Stimulated activated CD4-positive, alpha-beta T cell treated with anti-CD3 and anti-CD28 coated beads, TNF-alpha, amount 100 ng/mL, for 1 hour (primary cell): ENCODE results near the gene WRNIP1.

Experiments used
- DNase-seq, 3 donors: peaks; one replicate each; pipeline ENCODE4 v3.0.0-alpha.2; 2020; ENCODE audit warnings: low read depth in 3 of 3, low spot score in 1 of 3

Gene WRNIP1

DNA sequence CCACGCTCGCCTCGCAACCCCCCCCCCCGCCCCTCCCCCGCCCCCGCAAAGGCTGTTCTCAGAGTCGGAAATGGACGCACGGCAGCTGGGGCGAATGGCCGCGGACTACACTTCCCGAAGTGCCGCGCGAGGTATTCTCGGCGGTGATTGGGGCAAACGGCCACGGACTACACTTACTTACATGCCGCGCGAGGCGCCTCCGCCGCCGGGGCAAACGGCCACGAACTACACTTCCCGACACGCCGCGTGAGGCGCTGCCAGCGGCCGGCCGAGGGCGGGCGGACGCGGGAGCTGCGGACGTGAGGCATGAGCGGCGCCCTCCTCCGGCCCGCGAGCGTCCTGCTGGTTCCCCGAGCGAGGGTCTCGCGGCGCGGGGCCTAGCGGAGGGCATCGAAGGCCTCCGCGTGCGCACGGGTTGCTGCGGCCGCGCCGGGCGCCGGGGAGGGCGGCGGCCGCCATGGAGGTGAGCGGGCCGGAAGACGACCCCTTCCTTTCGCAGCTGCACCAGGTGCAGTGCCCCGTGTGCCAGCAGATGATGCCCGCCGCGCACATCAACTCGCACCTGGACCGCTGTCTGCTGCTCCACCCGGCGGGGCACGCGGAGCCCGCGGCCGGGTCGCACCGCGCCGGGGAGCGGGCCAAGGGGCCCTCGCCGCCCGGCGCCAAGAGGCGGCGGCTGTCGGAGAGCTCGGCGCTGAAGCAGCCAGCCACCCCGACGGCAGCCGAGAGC lies at the start of gene WRNIP1:
WRNIP1 (plus strand) TSS at position 228 of the 730 bp plus-strand sequence; CDS start at position 458, 230 bp downstream.
- DNase-seq, result peak; percentile 87 to 95 (median 94)

DNA sequence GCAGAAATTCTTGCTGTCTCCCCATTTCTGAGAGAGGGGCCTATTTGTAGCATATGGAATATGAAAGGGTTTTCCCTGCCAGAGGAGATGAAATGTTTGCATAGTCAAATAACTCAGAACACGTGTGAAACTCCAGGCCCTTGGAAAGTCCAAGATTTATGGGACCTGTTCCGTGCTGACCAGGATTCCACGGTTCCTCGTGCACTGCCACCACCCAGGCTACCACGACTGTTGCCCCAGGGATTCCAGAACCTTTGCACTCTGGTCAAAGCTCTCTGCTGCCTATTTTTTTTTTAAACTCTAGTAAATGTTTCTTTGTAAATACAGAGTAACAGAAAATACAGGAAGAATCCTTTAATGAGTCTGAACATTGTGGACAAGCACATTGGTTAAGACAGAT lies 49.5 kb upstream of the WRNIP1 start:
- no peak for DNase-seq

DNA sequence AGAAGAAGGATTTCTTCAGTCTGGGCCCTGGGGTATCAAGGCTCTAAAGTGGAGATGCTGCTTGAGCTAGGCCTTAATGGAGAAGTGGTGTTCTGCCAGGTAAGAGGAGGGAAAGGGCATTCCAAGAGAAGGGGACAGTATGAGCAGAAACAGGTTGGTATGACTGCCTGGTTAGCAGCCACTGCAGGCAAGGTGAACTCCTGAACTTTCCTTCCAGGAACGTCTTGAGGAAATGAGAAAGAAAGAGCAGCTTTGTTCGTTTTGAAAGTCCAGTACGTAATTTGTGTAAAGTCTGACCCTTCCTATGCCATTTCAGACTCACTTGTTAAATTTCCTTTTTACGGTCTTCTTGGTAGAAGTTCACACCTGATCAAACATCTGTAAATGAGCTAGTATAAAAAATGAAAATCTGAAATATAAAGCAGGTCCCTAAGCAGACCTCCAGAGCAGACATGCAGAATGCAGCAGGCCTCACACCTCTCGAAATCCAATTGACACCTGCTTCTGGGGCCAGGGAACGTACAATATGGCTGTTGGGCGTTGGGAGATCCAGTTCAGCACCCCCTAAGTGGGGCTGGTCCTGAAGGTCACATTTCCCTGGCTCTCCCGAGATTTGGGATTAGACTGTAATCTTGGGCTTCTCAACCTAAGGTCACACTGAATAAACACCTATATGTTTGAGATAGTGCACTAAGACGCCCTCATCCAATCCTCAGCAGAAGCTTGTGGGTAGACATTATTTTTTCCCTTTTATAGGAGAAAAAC lies 48.1 kb upstream of the WRNIP1 start:
- no peak for DNase-seq

DNA sequence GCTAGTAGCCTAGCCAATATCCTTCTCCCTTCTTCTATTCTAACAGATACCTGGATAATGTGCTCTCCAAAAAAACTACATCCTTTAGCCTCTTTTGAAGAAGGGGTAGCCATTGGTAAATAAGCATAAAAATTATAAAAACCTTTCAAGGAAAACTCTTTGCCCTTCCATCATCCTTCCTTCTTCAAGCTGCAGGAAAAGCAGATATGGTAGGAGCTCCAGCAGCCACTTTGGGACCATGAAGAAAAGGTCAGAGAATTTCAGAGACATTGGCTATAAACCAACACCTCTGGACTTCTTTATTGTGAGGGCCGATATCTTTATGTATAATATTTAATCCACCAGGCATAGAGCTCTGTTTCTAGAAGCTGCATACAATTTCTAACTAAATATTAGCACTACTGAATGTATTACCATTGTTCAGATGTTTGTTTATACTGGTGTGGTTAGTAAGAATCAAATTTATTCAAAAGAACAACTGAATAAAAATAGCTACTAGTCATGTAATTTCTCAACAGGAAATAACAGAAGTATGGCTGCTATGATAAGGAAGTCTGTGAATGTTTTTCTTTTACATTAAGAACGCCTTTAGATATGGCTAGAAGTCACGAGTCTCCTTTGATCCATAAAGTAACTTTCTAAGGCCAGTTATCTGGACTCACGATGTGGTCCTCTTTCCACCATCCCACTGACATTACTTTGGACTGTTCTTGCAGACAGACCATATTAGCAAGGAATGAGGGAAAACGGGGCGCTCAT lies 46.7 kb upstream of the WRNIP1 start:
- DNase-seq, result no peak

- no peak for DNase-seq
These were observed 46.1 kb upstream of the WRNIP1 start for GRCh38 chr6:2719093-2719455.

DNA sequence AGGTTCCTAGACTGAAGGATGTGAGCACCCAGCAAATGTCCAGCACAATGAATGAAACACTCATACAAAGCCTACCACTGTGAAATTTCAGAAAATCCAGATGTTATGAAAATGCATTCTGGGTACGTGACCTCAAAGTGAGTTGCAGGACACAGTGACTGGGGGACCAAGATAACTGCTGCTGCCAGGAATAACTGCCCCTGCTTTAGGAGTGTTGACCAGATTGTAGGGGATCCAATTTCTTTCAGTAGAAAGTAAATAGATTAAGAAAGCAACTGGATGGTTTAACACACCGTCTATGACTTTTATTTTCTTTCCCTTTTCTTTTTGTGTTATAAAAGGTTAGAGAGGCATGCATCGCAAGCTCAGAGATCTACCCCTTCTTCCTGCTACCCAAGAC lies 44.0 kb upstream of the WRNIP1 start:
- DNase-seq, result no peak

GRCh38 chr6:2725364-2725988 lies 39.7 kb upstream of the WRNIP1 start:
- DNase-seq, result no peak

DNA sequence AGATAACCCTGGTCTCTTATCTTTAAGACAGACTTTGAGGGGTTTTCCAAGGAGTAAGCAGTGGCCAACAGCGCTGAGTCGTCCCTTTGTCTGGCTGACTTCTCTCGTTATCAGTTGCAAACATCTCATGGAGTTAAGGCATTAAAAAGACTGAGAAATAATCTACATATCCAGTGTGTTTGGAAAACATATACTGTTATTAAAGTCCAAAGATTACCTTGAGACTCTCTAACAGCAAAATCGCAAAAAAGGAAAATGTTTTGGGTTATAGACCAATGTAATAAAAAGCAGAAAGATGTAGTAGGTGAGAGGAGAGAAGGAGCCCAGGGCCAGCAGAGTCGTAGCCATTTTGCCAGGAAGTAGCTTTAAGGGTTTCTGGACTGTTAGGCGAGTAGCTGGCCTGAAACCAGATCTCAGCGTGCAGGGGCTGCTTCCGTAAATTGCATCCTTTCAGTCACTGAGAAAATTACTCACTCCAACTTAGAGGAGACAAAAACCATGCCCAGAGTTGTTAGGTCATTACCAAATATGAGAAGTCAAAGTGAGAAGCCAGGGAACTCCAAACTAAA lies 39.1 kb upstream of the WRNIP1 start:
- no peak for DNase-seq

GRCh38 chr6:2729921-2730320 lies 35.3 kb upstream of the WRNIP1 start:
- no peak for DNase-seq

- no peak for DNase-seq
These were observed 34.7 kb upstream of the WRNIP1 start for GRCh38 chr6:2730353-2731107.

GRCh38 chr6:2731281-2731909 lies 33.8 kb upstream of the WRNIP1 start:
- DNase-seq, result no peak

DNA sequence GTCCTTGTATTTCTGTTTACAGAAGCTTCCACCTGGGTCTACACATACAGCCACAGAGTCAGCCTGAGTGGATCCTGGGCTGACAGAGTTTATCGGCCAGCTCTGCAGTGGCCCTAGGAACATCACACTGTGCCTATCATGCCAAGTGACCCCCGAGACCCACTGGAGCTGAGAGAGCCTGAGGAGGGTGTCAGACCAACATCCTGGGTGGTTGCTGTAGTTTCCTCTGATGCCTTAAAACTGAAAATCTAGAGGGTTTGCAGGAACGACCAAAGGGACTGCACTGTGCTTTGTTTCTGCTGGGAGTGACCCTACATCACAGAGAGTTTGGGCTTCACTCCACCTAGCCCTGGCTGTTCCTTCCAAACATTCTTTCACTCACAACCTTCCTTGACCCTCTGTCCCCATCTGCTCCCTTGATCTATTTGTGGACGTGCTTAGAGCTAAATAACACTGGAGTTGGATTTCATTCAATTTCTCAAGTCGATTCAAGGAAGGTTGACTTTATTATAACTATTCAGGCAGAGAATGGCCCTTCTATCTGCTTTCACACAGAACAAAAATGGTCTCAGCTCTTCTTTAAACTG lies 32.6 kb upstream of the WRNIP1 start:
- DNase-seq, result no peak

DNA sequence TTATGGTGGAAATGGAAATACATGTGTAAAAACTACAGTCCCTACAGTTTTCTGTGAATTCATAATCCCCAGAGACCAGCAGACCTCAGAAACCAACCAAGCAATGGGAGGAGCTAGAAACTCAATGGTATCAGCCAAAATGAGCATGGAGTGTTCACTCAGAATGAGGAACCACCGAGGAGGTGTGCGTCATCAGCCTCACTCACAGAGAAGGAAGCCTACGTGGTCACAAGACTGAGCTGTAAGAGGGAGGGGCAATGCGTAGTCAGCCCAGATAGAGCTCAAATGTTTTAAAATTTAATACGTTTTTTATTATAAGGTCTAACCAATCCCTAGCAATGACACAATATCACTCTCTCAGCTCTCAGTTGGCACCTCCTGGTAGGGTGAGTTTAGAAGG lies 31.9 kb upstream of the WRNIP1 start:
- DNase-seq, result no peak

- DNase-seq, result no peak
These were observed 31.3 kb upstream of the WRNIP1 start for GRCh38 chr6:2733736-2734480.

- no peak for DNase-seq
These were observed 30.6 kb upstream of the WRNIP1 start for GRCh38 chr6:2734488-2735166.

- no peak for DNase-seq
These were observed 27.3 kb upstream of the WRNIP1 start for GRCh38 chr6:2737885-2738284.

GRCh38 chr6:2738373-2738979 lies 26.7 kb upstream of the WRNIP1 start:
- DNase-seq, result no peak

DNA sequence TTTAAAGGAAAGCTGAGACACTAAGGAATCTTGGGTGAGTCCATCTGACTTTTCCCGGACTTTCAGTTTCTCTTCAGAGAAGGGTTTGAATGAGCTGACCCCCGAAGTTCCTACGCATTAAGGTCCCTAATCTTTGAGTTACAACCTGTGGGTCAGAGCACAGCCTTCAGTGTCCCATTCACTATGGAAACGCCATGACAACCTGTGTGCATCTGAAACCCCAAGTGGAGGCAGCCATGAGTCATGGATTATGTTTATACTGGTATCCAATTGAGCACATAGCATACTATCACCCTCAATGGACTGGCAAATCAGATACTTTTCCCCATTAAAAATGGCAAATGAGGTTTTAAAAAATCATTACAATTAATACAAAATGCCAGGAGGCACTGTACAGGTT lies 25.9 kb upstream of the WRNIP1 start:
- DNase-seq, result no peak
